GM10266 (cell line): ENCODE results near the gene PYGB.

Experiments
- DNase-seq: peaks from one replicate; pipeline ENCODE4 v3.0.0; 2012; ENCODE audit errors: extremely low spot score
- TF ChIP-seq, protein P1 (sequence below): IDR thresholded peaks from 2 replicates; pipeline ENCODE4 v1.5.1; 2012; ENCODE audit warnings: mild to moderate bottlenecking, low read depth; ENCODE audit not compliant: control insufficient read depth, insufficient read depth; ENCODE audit errors: missing control alignments

Gene PYGB

DNA sequence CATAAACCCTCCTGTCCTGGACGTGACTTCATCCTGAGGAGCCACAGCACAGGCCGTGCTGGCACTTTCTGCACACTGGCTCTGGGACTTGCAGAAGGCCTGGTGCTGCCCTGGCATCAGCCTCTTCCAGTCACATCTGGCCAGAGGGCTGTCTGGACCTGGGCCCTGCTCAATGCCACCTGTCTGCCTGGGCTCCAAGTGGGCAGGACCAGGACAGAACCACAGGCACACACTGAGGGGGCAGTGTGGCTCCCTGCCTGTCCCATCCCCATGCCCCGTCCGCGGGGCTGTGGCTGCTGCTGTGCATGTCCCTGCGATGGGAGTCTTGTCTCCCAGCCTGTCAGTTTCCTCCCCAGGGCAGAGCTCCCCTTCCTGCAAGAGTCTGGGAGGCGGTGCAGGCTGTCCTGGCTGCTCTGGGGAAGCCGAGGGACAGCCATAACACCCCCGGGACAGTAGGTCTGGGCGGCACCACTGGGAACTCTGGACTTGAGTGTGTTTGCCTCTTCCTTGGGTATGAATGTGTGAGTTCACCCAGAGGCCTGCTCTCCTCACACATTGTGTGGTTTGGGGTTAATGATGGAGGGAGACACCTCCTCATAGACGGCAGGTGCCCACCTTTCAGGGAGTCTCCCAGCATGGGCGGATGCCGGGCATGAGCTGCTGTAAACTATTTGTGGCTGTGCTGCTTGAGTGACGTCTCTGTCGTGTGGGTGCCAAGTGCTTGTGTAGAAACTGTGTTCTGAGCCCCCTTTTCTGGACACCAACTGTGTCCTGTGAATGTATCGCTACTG is 22.0 kb upstream of the PYGB start:
- no peak for DNase-seq
- TF ChIP-seq, protein P1, sequence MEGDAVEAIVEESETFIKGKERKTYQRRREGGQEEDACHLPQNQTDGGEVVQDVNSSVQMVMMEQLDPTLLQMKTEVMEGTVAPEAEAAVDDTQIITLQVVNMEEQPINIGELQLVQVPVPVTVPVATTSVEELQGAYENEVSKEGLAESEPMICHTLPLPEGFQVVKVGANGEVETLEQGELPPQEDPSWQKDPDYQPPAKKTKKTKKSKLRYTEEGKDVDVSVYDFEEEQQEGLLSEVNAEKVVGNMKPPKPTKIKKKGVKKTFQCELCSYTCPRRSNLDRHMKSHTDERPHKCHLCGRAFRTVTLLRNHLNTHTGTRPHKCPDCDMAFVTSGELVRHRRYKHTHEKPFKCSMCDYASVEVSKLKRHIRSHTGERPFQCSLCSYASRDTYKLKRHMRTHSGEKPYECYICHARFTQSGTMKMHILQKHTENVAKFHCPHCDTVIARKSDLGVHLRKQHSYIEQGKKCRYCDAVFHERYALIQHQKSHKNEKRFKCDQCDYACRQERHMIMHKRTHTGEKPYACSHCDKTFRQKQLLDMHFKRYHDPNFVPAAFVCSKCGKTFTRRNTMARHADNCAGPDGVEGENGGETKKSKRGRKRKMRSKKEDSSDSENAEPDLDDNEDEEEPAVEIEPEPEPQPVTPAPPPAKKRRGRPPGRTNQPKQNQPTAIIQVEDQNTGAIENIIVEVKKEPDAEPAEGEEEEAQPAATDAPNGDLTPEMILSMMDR: no peak

DNA sequence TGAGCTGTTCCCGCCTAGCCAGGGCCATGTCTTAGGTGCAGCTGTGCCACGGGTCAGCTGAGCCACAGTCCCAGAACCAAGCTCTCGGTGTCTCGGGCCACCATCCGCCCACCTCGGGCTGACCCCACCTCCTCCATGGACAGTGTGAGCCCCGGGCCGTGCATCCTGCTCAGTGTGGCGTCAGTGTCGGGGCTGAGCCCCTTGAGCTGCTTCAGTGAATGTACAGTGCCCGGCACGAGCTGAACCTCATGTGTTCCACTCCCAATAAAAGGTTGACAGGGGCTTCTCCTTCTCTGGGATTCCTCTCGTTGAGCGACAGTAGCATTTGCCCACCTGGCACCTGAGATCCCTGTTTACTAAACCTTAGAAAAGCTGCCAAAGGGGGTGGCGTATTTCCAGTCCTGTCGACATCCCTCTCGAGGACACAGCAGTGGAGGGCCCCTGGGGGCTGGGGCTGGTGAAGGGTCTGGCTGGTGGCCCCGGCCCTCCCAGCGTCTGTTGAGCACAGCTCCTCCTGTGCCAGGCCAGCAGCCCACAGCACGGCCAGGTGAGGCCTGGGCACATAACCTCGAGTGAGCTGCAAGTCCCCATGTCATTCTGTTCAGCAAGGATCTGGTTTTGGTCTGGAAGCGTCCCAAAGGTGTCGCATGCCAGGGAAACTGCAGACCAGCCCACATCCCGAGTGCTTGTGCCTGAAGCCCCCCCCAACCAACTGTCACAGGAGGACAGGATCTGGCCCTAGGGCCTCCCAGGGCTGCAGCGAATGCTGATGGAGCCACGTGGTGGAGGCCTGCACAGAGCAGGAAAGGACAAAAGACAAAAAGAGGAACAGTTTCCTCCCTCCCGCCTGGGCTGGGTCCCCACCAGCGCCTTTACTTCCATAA is 21.2 kb upstream of the PYGB start:
- TF ChIP-seq, protein P1: no peak
- DNase-seq: no peak

DNA sequence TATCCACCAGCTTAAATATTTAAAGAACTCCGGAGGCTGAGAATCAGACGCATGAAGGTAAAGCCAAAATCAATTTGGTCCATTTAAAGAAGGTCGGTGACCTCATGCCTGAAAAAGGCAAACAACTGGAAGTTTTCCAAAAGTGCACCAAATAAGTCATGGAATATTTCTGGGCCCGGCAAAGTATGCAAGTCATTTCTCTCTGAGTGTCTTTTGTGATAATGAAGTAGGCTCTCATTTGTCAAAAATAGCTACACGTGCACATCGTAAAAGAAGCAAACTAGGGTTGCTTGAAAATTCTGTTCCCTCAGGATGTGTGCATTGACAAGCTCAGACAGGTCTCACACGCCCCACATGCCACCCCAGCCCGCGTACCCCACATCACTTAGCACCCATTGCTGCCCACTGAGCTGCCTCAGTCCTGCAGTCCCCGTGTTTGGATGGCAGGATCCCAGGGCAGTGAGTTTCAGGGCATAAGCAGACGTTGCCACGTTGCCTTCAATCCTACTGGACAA is 20.5 kb upstream of the PYGB start:
- TF ChIP-seq, protein P1: no peak
- DNase-seq: no peak

DNA sequence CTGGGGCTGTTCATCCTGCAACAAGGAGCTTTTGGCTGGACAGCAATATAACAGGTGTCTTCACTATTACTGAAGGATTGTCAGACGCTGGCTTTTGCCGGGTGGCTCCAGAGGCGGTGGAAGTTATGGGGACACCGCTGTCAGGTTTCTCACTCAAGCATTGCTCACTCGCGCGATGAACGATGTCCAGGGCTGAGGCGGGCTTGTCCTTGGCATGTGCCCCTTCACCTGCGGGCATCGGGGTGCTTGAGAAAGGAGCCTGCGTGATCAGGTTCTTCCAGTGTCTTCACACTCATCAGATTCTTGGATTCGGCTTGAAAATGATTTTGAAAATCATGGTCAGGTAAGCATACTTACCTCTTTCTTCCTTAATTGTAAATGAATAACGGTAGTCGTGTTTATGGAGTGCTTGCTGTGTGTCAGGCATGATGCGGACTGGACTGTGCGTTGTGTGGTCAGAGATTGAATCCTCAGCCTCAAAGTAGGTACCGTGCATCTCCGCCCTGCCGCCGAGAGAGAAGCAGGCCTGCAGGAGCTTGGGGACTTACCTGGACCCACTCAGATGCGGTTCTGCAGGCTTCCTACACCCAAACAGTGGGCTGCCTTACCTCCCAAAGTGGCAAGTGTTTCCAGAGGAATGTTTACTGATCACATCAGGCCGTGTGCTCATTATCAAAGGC is 18.3 kb upstream of the PYGB start:
- TF ChIP-seq, protein P1: no peak
- DNase-seq: no peak

DNA sequence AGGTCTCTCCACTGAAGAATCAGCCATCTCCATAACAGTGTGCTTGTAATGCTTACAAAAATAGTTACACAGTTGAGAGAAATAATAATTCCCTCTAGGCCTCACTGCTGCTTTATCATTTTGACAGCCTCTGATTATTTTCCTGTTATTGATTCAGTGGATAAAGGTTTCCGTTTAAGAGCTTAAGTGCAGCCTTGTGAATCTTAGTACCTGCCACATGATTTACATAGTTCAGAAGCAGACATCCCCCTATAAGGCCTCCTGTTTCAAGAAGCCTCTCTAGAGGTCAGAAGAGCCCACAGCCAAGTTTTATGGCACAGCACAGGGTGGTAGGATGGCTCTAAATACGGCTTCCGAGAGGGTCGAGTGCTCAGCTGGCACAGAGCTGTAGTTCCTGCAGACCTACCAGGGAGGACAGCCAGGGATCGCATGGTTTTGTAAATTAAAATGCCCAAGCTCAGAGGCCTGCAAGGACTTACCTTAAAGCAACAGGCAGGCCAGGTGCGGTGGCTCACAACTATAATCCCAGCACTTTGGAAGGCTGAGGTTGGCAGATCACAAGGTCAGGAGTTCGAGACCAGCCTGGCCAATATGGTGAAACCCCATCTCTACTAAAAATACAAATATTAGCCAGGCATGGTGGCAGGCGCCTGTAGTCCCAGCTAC is 17.6 kb upstream of the PYGB start:
- no peak for DNase-seq

More for the DNA sequence above, 17.6 kb upstream of the PYGB start:
- TF ChIP-seq, protein P1: no peak
